ENCODE data around the gene GAS7.

Gene GAS7

DNA sequence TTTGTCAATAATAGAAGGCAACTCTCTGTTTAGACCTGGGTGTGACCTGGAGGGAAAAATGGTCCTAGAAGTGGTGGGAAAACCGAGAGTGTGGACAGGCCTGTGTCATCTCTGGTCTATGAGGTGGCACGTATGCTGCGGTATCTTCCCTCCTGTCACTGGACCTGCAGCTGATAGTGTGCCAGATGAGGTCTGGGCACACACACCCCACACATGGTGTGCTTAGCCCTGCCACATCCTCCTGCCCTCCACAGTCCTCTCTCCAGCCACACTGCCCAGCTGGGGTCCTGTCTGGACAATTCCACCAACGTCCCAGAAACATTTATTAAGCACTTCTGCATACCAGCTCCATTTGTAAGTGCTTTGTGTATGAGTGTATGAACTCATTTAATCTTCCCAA lies 335.5 kb downstream of the GAS7 start:
- peaks cover 0 to 7% (median 2%) of the 10 kb centered on the region in 5 experiments for H3K9me3 ChIP-seq (ENCODE audit: control extremely low read depth in 1 of 5, control insufficient read depth in 4 of 5, insufficient read depth in 2 of 5, low read depth in 1 of 5, low read length in 4 of 5)
- H3K36me3 ChIP-seq (ENCODE audit: control insufficient read depth in 4 of 4, insufficient read depth in 4 of 4, low read length in 3 of 4), result no peaks in the 10 kb centered on the region
- no peak for DNase-seq
- ChIA-PET CTCF (no interaction called here), POLR2A (no interaction called here)
- H3K4me1 ChIP-seq (ENCODE audit: control extremely low read depth in 1 of 4, control insufficient read depth in 4 of 4, insufficient read depth in 4 of 4, low read length in 3 of 4), result no peaks in the 10 kb centered on the region
- peaks cover 0 to 6% (median 0%) of the 10 kb centered on the region in 5 experiments for H3K27me3 ChIP-seq (replicated peaks in 2 of 5; ENCODE audit: control insufficient read depth in 4 of 5, insufficient read depth in 5 of 5, low read length in 4 of 5)
- no peak overlapping the region for H3K4me3 ChIP-seq (ENCODE audit: control insufficient read depth in 1 of 7, extremely low read depth in 1 of 7, insufficient read depth in 4 of 7, low read depth in 2 of 7, low read length in 6 of 7)
- H3K27ac ChIP-seq (ENCODE audit: insufficient read depth in 1 of 2, low read depth in 1 of 2, low read length in 2 of 2, poor library complexity in 1 of 2, severe bottlenecking in 2 of 2), result no peak overlapping the region
- 77% methylated on average over 3 of the region's 4 CpGs for WGBS (ENCODE audit: insufficient coverage)

- H3K4me1 ChIP-seq (ENCODE audit: control extremely low read depth in 1 of 4, control insufficient read depth in 4 of 4, insufficient read depth in 4 of 4, low read length in 3 of 4), result no peaks in the 10 kb centered on the region
- peaks cover 0 to 6% (median 0%) of the 10 kb centered on the region in 5 experiments for H3K27me3 ChIP-seq (replicated peaks in 2 of 5; ENCODE audit: control insufficient read depth in 4 of 5, insufficient read depth in 5 of 5, low read length in 4 of 5)
- no peak overlapping the region for H3K4me3 ChIP-seq (ENCODE audit: control insufficient read depth in 1 of 7, extremely low read depth in 1 of 7, insufficient read depth in 4 of 7, low read depth in 2 of 7, low read length in 6 of 7)
- CTCF ChIA-PET, result no interaction called here
- POLR2A ChIA-PET, result no interaction called here
- H3K27ac ChIP-seq (ENCODE audit: insufficient read depth in 1 of 2, low read depth in 1 of 2, low read length in 2 of 2, poor library complexity in 1 of 2, severe bottlenecking in 2 of 2), result no peak overlapping the region
- no peaks in the 10 kb centered on the region for H3K36me3 ChIP-seq (ENCODE audit: control insufficient read depth in 4 of 4, insufficient read depth in 4 of 4, low read length in 3 of 4)
- peaks cover 0 to 11% (median 2%) of the 10 kb centered on the region in 5 experiments for H3K9me3 ChIP-seq (ENCODE audit: control extremely low read depth in 1 of 5, control insufficient read depth in 4 of 5, insufficient read depth in 2 of 5, low read depth in 1 of 5, low read length in 4 of 5)
- no peak for DNase-seq
- WGBS (ENCODE audit: insufficient coverage), result no CpG with 5 or more reads among the region's 1 CpG
These were observed 336.2 kb downstream of the GAS7 start for GRCh38 chr17:9862220-9862619.

GRCh38 chr17:9860851-9861250 lies 337.6 kb downstream of the GAS7 start:
- ChIA-PET POLR2A (no interaction called here), CTCF (no interaction called here)
- no peak for DNase-seq
- H3K27me3 ChIP-seq (replicated peaks in 2 of 5; ENCODE audit: control insufficient read depth in 4 of 5, insufficient read depth in 5 of 5, low read length in 4 of 5), result peaks cover 0 to 6% (median 0%) of the 10 kb centered on the region in 5 experiments
- H3K9me3 ChIP-seq (ENCODE audit: control extremely low read depth in 1 of 5, control insufficient read depth in 4 of 5, insufficient read depth in 2 of 5, low read depth in 1 of 5, low read length in 4 of 5), result peaks cover 0 to 11% (median 2%) of the 10 kb centered on the region in 5 experiments
- 100% methylated on average over 4 of the region's 7 CpGs for WGBS (ENCODE audit: insufficient coverage)
- H3K36me3 ChIP-seq (ENCODE audit: control insufficient read depth in 4 of 4, insufficient read depth in 4 of 4, low read length in 3 of 4), result no peaks in the 10 kb centered on the region
- no peaks in the 10 kb centered on the region for H3K4me1 ChIP-seq (ENCODE audit: control extremely low read depth in 1 of 4, control insufficient read depth in 4 of 4, insufficient read depth in 4 of 4, low read length in 3 of 4)
- no peak overlapping the region for H3K27ac ChIP-seq (ENCODE audit: insufficient read depth in 1 of 2, low read depth in 1 of 2, low read length in 2 of 2, poor library complexity in 1 of 2, severe bottlenecking in 2 of 2)
- no peak overlapping the region for H3K4me3 ChIP-seq (ENCODE audit: control insufficient read depth in 1 of 7, extremely low read depth in 1 of 7, insufficient read depth in 4 of 7, low read depth in 2 of 7, low read length in 6 of 7)
